ENCODE measurements around the gene WDR27.

DNA sequence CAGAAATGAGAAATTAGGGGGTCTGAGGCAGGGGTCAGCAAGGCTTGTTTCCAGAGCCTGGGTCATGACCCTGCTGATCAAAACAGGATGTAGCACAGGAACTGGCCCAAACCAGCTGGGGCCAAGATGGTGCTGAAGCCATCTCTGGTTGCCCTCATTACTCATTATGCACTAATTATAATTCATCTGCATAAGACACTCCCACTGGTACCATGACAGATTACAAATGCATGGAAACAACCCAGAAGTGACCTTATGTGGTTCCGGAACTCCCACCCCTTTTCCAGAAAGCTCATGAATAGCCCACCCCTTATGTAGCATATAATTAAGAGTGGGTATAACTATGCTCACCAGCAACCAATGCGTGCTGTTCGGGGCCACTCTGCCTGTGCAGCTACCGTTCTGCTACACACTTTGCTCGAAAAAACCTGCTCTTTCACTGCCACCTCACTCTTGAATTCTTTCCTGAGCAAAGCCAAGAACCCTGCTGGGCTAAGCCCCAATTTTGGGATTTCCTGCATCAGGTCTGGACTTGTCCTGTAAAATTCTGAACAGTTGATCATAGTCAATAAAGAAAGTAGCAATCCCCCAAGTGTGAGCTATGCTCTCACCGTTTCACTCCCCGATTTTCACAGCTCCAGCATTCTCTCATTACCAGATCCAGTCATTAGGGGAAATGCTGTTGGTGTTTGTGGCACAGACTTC, 122.3 kb downstream of the WDR27 start:
- no peak for TF ChIP-seq POLR2A (IDR thresholded peaks at IDR 0.05)
- TF ChIP-seq, protein P1, sequence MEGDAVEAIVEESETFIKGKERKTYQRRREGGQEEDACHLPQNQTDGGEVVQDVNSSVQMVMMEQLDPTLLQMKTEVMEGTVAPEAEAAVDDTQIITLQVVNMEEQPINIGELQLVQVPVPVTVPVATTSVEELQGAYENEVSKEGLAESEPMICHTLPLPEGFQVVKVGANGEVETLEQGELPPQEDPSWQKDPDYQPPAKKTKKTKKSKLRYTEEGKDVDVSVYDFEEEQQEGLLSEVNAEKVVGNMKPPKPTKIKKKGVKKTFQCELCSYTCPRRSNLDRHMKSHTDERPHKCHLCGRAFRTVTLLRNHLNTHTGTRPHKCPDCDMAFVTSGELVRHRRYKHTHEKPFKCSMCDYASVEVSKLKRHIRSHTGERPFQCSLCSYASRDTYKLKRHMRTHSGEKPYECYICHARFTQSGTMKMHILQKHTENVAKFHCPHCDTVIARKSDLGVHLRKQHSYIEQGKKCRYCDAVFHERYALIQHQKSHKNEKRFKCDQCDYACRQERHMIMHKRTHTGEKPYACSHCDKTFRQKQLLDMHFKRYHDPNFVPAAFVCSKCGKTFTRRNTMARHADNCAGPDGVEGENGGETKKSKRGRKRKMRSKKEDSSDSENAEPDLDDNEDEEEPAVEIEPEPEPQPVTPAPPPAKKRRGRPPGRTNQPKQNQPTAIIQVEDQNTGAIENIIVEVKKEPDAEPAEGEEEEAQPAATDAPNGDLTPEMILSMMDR (IDR thresholded peaks at IDR 0.05): no peak
